ENCODE measurements around the gene SMAD4.

DNA sequence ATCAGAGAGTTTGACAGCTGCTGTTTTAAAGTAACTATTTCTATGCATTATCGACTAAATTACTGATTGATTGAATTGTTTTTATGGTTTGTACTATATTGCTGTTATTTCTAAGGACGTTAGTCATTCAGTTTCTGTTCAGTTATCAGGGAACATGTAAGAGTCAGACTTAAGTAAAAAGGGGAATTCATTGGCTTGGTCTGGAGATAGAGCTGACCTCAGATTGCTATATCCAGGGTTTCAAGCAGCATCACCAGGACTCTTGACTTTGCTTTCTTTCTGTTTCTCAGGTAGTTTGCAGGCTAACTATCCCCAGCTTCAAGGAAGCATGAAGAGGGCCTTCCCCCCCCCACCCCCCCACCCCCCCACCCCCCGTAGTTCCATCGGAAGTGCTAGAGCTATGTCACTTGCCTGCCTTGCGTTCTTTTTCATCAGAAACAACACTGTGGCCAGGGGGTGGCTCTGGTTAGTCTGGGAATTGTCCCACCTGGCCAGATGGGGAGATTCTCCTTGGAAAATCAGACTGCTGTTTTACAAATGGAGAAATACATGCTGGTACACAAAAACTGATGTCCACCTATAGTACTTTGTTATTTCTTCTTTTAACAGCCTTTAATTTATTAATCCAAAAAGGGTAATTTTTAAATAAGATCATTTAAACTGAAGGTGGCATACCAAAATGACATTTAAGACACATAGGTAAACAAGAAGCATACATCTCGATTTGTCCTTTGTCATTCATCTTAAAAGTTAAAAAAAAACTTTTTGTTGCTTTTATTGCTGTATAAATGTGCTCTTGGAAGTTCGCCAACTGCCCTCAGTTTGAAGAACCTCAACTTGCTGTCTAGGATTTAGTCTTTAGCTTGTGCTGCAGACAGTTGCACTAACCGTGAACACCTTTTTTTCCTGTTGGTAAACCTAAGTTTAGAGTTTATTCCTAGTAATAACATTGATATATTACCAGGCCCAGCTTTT lies 9.4 kb downstream of the SMAD4 start:
- TF ChIP-seq TAF1 (IDR thresholded peaks at IDR 0.05; ENCODE audit: low read depth) (no peak), EP300 (IDR thresholded peaks at IDR 0.05; ENCODE audit: borderline replicate concordance) (no peak)

Measured in Ishikawa (cell line).